DND-41 (cell line): ENCODE data around the gene SRGAP3.

ENCODE experiments used
- ATAC-seq: fragments of 200-7000 bp; cut with Tn5 transposase; 3 replicates; pipeline ENCODE4 v1.9.1; 2021; ENCODE audit warnings: low read depth; ENCODE audit not compliant: insufficient read depth
- DNase-seq: peaks from one replicate; pipeline ENCODE4 v3.0.0-alpha.2; 2020
- H2AFZ ChIP-seq: 2 replicates; pipeline ENCODE4 v1.6.0; 2012; ENCODE audit warnings: low read depth, low read length
- H3K27ac ChIP-seq: 2 replicates; pipeline ENCODE4 v1.5.1; 2012; ENCODE audit warnings: low read length, inconsistent platforms
- H3K27me3 ChIP-seq: fragments of 200-600 bp; sonication (generic); 2 replicates; pipeline ENCODE4 v1.6.0; 2012; ENCODE audit warnings: low read length, mild to moderate bottlenecking, inconsistent platforms; ENCODE audit not compliant: insufficient read depth, poor library complexity
- H3K36me3 ChIP-seq: 2 replicates; pipeline ENCODE4 v1.5.1; 2012; ENCODE audit warnings: low read length, inconsistent platforms; ENCODE audit not compliant: insufficient read depth
- H3K4me1 ChIP-seq: 2 replicates; pipeline ENCODE4 v1.5.1; 2012; ENCODE audit warnings: mild to moderate bottlenecking, low read length; ENCODE audit not compliant: insufficient read depth
- H3K4me2 ChIP-seq: 2 replicates; pipeline ENCODE4 v1.6.0; 2012; ENCODE audit warnings: mild to moderate bottlenecking, moderate library complexity, low read length, inconsistent platforms; ENCODE audit not compliant: insufficient read depth
- H3K4me3 ChIP-seq, 2 experiments: fragments of 200-600 bp in 1 of 2; shearing (Covaris generic) in 1 of 2; 2 replicates each; pipeline ENCODE4 v1.5.1; 2012 to 2016; ENCODE audit warnings: inconsistent platforms in 2 of 2, low read length in 2 of 2, mild to moderate bottlenecking in 2 of 2, low read depth in 1 of 2, moderate library complexity in 1 of 2
- H3K79me2 ChIP-seq: 2 replicates; pipeline ENCODE4 v1.6.0; 2012; ENCODE audit warnings: low read length, inconsistent platforms; ENCODE audit not compliant: insufficient read depth
- H3K9ac ChIP-seq: 2 replicates; pipeline ENCODE4 v1.6.0; 2012; ENCODE audit warnings: low read depth, mild to moderate bottlenecking, inconsistent platforms, low read length, moderate library complexity
- H3K9me3 ChIP-seq: 2 replicates; pipeline ENCODE4 v1.5.1; 2012; ENCODE audit warnings: low read length, moderate library complexity, mild to moderate bottlenecking, inconsistent platforms; ENCODE audit not compliant: insufficient read depth, severe bottlenecking
- H4K20me1 ChIP-seq: 2 replicates; pipeline ENCODE4 v1.6.0; 2012; ENCODE audit warnings: low read length; ENCODE audit not compliant: insufficient read depth
- CTCF ChIP-seq: IDR thresholded peaks from 2 replicates; pipeline ENCODE4 v1.5.1; 2012; ENCODE audit warnings: borderline replicate concordance, low read length, moderate library complexity, mild to moderate bottlenecking; ENCODE audit not compliant: poor library complexity, severe bottlenecking; ENCODE audit errors: extremely low read depth
- EZH2 ChIP-seq: IDR thresholded peaks from 3 replicates; pipeline ENCODE4 v1.6.1; 2012; ENCODE audit warnings: borderline replicate concordance, low read depth, mild to moderate bottlenecking, moderate library complexity, low read length, inconsistent platforms; ENCODE audit not compliant: severe bottlenecking

The SRGAP3 gene

GRCh38 chr3:9019259-9019961 is 230.0 kb downstream of the SRGAP3 start:
- ATAC-seq (no peak), DNase-seq (no peak)
- no peak overlapping the region for H3K4me2 ChIP-seq
- H3K9me3 ChIP-seq: no peaks in the 10 kb centered on the region
- no peaks in the 10 kb centered on the region for H3K36me3 ChIP-seq
- no peaks in the 10 kb centered on the region for H3K79me2 ChIP-seq
- H3K4me3 ChIP-seq: no peak overlapping the region
- H3K27me3 ChIP-seq: no peaks in the 10 kb centered on the region
- no peaks in the 10 kb centered on the region for H3K4me1 ChIP-seq
- H3K27ac ChIP-seq: no peak overlapping the region
- H4K20me1 ChIP-seq: no peaks in the 10 kb centered on the region
- no peak for TF ChIP-seq CTCF
- no peak for TF ChIP-seq EZH2
- no peak overlapping the region for H2AFZ ChIP-seq
- no peak overlapping the region for H3K9ac ChIP-seq

GRCh38 chr3:9015250-9015649 is 234.2 kb downstream of the SRGAP3 start:
- Histone ChIP-seq H4K20me1 (no peaks in the 10 kb centered on the region), H3K4me3 (no peak overlapping the region), H2AFZ (no peak overlapping the region), H3K27ac (no peak overlapping the region), H3K79me2 (no peaks in the 10 kb centered on the region), H3K4me2 (no peak overlapping the region), H3K4me1 (no peaks in the 10 kb centered on the region), H3K27me3 (no peaks in the 10 kb centered on the region), H3K36me3 (no peaks in the 10 kb centered on the region), H3K9me3 (no peaks in the 10 kb centered on the region), H3K9ac (no peak overlapping the region)
- TF ChIP-seq CTCF (no peak), EZH2 (no peak)
- ATAC-seq (no peak), DNase-seq (no peak)

GRCh38 chr3:9013782-9014563 is 235.5 kb downstream of the SRGAP3 start:
- Histone ChIP-seq H4K20me1 (no peaks in the 10 kb centered on the region), H3K27me3 (no peaks in the 10 kb centered on the region), H3K4me2 (no peak overlapping the region), H2AFZ (no peak overlapping the region), H3K36me3 (no peaks in the 10 kb centered on the region), H3K9ac (no peak overlapping the region), H3K4me1 (no peaks in the 10 kb centered on the region), H3K4me3 (no peak overlapping the region), H3K79me2 (no peaks in the 10 kb centered on the region), H3K27ac (no peak overlapping the region), H3K9me3 (no peaks in the 10 kb centered on the region)
- ATAC-seq (no peak), DNase-seq (no peak)
- TF ChIP-seq CTCF: no peak
- no peak for TF ChIP-seq EZH2
